RPMI7951 (cell line): ENCODE data around the gene RBKS. TPM values are rescaled to one million over a fixed set of nuclear protein-coding genes. Genes with fewer than 3 reads are reported as not detected.
A peak's percentile ranks its signal among the peaks of the same experiment; 100 is the strongest.
"Not testable (repeated sequence)": the region's sequence is repeated elsewhere in the genome, so short reads cannot be mapped to it uniquely, and the experiment has no call there.

ENCODE experiments used
- DNase-seq: peaks from one replicate; pipeline ENCODE4 v3.0.0-alpha.2; 2012; ENCODE audit warnings: low read depth
- total RNA-seq: library from RNA; depleted of rRNA; stranded (reverse); fragments of >200 nt; shearing (Covaris generic); gene quantifications from 2 replicates; pipeline ENCODE4 v1.2.3, GENCODE V29; 2014

Gene RBKS
- total RNA-seq, 1 experiment from 2014 or later: 1.8 TPM

DNA sequence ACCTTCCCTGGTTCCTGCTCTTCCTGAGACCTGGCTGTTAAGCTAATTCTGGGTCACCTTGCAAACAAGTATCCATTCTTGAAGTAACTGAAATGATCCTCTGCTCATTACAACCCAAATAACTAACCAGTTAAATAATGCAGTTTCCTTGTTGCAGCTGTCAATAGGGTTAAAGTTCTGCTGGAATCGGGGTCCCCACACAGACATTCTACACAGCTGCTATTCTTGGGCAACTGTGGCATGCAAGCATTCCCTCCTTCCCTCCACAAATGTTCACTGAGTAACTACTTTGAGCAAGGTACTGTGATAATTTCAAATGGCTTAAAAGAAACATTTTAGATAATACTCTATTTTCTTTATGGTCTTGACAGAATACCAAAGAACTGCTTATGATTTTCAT, 17.1 kb downstream of the RBKS start:
- no peak for DNase-seq

DNA sequence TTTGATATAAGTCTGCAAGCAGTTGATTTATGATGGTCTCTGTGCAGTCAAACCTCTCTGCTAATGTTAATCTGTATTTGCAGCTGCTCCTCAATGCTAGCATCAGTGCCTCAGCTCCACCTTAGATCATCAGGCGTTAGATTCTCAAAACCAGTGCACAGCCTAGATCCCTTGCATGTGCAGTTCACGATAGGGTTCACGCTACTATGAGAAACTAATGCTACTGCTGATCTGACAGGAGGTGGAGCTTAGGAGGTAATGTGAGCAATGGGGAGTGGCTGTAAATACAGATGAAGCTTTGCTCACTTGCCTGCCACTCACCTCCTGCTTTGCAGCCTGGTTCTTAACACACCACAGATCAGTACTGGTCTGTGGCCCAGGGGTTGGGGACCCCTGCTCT, 18.4 kb downstream of the RBKS start:
- no peak for DNase-seq

DNA sequence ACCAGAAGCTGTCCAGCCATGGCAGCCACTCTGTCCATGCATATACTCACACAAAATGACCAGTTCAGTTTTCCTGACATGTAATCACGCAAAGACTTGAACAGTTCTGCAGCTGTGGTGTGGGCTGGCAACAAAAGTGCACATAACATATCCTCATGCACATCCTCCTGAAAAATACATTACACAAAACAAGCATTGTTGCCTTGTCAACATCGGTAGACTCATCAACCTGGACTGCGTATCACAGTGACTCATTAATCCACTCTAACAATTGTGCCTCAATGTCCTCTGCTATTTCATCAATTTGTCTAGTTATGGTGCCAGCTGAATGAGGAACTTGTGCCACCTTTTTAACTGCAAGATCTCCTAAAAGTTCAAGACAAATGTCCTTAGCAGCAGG, 19.5 kb downstream of the RBKS start:
- peak; percentile 35 for DNase-seq

DNA sequence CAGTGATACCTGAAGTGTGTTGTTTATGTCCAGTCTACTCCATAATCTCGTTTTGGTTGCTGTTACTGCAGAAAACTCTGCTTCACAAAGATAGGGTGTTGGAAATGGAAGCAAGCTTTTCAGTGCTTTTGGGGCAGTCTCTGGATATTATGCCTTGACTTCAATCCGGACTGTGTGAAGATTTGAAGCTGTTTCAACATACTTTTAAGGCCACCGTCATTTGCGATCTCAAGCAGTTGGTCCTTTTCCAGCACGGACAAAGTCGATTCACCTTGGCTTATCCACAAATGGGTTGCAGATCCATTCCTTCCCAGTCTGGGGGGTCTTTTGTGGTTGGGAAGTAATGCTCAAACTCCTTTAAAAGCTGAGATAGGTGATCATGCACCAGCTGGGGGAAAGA, 20.4 kb downstream of the RBKS start:
- DNase-seq: no peak

DNA sequence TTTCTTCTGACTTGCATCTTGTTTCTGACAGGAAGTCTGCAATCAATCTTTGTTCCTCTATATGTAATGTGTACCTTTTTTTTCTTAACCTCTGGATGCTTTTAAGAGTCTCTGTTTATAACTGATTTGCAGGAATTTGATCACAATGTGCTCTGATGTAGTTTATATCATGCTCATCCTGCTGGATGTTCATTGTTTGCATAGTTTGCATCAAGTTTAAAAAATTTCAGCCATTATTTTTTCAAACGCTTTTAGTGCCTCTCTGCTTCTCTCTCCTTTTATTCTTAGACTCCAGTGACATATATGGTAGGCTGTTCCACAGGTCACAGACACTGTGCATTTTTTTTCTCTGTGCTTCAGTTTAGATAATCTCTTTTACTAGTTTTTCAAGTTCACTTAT, 23.9 kb downstream of the RBKS start:
- no peak for DNase-seq

DNA sequence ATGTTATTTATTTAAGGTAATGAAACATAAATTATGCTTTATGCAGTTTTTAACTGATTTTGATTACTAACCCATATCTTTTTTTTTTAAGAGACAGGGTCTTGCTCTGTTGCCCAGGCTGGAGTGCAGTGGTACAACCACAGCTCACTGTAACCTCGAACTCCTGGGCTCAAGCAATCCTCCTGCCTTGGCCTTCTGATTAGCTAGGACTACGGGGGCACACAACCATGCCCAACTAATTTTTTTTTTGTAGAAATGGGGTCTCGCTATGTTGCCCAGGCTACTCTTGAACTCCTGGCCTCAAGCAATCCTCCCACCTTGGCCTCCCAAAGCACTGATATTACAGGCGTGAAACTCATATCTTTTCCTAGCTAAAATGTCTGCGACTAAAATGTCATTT, 26.2 kb downstream of the RBKS start:
- not testable (repeated sequence) for DNase-seq

DNA sequence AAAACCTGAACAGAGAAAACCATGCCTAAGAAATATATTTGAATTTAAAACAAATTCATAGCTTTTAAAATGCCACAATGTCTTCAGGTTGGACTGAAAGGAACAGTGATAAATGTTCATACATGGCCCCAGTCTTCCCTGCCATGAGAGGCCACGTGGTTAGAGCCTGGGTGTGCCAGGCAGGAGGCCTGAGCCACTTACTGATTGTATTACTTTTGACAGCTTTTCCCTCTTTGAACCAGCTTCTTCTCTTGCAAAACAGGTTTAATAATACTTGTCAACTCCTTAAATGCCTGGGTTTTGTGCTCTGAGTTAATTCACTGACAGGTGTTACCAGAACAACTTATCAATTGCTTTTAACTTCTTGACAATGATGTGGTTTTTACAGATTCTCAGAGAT, 27.0 kb downstream of the RBKS start:
- DNase-seq: no peak

DNA sequence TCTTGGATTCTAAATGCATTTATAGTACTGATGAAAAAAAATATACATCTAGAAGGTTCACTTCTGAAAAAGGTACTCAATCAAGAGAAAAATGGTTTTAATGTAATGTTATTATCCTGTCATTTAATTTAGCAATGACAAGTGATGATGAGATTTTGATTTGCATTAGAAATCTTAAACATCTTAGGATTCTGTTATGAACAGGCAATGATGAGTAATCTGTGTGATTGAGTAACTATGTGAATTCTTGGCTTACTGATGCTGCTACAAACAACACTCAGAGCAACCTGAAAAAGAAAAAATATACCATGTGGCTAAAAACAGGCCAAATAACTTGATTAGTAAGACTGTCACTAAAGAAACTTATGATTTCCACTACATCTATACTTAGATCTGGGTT, 30.1 kb downstream of the RBKS start:
- DNase-seq: peak; percentile 50

DNA sequence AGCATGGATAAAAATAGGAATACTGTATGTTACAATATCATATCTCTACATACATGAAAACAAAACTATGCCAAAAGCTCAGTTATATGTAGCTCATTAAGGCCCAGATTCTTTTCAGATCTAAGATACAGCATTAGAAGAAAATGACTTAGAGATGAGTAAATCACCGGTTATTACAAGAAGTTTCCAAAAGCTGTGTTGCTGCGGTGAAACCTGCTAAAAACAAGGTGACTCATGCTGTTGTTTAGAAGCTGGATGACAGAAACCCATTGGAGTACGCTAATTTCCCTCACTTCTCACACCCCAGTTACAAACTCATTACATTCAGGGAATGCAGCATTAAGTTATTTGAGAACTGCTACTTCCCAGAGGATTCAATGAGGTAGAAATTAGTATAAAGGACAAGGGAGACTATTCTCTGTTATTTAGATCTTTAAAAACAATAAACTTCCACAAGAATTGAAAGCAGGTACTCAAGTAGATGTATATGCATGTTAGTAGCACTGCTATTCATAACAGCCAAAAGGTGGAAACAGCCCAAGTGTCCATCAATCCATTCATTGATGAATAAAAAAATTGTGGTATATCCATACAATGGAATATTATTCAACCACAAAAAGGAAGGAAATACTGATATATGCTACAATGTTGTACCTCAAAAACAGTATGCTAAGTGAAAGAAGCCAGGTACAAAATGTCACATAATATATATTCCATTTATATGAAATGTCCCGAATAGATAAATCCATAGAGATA, 32.6 kb downstream of the RBKS start:
- peak; percentile 73 for DNase-seq

DNA sequence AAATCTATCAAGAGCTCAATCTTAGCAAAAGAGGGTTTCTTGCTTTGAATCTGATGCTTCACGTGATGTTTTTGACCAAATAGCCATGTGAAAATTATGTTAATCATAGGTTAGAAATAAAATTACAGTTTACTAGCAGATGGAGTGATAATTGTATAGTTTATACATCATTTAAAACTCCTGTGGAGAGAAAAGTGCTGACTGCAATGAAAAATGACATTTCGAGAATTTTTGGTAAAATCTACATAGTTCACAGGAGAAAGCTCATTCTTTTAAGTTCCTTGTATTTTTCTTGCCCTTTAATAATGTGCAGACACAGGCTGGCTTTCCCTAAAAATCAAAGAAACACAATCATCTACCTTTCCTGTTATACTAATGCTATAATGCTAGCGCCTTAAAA, 33.2 kb downstream of the RBKS start:
- no peak for DNase-seq

DNA sequence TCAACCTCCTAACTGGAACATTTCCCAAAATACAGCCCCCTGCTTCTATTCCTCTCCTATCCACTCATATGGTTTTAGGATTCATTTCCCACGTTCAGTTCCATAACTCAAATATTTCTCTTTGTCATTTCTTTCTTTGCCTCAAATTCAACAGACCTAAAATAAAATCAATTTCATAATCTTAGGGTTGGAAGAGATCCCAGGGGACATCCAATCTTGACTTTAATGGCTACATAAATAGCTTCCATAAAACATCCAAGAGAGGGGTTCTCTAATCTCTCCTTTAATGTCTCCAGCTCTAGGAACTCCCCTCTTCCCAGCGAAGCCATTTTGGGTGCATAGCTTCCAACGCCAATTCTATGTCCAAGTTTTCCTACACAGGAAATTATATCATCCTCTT, 33.8 kb downstream of the RBKS start:
- DNase-seq: no peak

DNA sequence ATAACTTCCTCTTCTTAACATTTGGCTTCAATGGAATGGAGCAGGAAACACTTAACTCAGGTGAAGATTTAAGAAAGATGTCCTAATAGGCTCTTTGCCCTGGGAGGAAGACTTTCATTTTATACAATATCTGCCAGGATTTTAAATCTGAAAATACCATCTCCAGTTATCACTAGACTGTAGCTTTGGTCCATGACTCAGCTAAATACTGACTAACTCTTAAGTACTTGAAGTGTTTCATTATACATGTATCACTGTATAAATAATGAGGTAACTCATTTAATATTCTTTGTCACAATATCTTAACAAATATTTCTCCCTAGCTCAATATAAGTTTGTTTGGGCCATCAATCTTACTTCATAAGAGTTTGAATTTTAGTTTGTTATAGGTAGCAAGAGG, 34.7 kb downstream of the RBKS start:
- DNase-seq: peak; percentile 37

DNA sequence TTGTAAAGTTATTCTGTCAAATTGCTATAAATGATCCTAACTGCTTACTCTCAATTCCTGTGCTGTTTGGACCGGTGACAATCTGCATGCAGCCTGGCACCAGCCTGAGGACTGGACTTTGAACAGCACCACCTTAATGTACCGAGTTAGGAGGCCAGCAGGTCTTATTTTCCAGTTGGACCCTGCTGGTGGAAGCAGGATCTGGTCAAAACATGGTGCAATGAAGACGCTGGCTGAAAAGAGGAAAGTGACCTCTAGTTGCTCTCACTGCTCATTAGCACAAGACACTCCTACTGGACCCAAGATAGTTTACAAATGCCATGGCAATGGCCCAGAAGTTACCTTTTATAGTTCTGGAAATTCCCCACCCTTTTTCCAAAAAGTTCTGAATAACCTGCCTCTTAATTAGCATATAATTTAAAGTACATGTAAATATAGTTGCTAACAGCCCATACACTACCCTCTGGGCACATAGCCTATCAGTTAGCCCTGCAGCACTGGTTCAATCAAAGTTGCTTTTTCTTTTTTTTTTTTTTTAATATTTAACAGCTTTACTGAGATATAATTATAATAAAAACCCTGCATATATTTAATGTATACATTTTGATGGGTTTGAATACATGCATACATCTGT, 35.8 kb downstream of the RBKS start:
- DNase-seq: no peak

DNA sequence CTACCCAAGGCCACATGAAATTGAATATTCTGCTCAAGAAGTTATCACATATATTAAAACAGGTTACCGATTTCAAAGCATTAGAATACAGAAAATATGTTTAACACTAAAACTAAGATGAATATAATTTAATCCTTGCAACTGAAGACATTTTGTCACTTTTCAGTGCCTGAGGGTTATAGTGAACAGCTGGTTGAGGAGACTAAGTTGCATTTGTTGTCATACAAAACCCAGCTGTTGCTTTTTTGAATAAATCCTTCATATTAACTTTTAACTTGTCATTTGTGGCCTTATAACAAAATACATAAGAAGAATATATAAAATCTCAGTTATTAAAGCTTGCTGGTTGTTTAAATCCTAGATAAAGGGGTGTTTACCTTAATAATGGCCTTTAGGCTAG, 37.5 kb downstream of the RBKS start:
- no peak for DNase-seq

DNA sequence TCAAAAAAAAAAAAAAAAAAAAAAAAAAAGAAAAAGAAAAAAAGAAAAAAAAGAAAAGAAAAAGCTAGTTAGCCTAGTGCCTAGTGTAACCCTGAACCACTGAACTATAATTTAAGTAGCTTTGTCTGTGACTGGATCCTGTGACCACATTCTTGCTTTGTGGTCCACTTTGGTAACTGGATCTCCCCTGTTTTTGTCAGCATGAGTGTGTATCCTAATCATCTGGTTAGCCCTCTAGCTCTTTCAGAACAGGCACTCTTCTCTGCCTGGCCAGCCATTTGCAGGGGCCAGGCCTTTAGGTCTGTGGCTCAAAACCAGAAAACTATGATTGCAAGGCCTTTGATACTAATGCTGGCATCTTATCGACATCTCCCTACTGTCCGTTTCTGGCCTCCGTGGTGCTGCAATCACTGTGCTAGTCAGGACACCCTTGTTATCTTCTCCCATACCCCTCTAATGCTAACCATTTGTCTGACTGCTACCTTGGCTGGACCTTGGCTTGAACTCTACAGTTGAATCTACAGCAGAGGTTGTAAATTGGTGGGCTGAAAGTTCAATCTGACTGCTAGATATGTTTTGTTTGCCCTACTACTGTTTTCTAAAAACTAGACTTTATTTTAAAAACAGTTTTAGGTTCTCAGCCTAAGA, 40.5 kb downstream of the RBKS start:
- DNase-seq: peak; percentile 68

DNA sequence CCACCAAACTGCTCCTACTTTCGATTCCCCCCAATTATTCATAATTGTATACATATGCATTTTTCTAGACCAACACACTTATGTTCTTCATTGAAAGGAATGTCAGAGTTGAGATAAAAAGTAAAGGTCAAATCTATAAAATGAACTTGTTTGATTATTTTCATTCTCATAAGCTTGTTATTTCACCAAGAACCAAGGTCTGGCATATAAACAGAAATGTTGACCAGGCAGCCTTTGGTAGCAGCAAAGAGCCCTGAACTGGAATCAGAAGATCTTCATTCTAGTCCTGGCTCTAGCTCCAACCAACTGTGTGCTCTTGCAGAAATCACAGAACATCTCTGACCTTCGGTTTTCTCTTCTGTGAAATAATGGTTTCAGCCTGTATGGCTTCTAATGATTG, 42.9 kb downstream of the RBKS start:
- no peak for DNase-seq

DNA sequence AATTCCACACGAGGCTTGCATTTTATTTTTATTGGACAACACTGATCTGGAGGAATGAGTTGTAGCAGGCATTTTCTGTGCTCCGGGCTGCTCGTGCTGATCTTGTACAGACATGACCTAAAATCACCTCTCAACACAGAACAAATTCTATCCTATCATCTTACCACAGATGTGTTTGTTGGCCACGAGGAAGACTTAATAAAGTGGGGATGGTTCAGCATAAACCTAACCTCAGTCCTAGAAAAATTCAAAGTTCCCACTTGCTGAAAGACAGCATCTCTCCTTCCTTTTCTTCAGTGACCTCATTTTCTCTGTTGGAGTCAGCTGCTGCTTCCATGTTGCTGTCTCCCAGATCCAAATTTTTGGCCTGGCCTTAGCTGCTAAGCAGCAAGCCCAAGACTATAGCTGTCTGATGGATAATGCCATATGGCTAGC, 45.3 kb downstream of the RBKS start:
- no peak for DNase-seq

DNA sequence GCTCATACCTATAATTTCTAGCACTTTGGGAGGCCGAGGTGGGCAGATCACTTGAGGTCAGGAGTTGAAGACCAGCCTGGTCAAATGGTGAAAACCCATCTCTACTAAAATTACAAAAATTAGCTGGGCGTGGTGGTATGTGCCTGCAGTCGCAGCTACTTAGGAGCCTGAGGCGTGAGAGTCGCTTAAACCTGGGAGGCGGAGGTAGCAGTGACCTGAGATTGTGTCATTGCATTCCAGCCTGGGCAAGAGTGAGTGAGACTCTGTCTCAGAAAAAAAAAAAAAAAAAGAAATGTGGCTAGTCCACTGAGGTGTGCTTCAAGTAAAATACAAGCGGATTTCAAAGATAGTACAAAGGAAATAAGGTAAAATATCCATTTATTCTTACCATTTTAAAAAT, 46.2 kb downstream of the RBKS start:
- no peak for DNase-seq

DNA sequence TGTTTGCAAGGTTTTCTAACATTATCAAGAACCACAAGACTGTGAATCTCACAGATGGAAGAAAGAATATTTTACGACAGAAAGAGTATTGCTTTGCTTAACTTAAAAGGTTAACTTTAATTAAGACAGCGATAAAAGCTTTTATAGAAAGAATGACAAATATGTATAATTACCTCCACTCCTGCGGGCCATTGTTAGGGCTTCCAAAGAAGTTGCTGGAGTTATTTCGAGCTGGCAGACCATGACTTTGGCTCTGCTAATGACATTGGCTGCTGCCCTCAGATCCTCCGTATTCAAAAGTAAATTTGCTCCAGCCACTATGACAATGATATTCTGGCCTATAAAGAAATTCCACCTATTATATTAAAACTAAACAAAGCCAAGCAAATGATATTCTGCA, 47.3 kb downstream of the RBKS start:
- DNase-seq: no peak

DNA sequence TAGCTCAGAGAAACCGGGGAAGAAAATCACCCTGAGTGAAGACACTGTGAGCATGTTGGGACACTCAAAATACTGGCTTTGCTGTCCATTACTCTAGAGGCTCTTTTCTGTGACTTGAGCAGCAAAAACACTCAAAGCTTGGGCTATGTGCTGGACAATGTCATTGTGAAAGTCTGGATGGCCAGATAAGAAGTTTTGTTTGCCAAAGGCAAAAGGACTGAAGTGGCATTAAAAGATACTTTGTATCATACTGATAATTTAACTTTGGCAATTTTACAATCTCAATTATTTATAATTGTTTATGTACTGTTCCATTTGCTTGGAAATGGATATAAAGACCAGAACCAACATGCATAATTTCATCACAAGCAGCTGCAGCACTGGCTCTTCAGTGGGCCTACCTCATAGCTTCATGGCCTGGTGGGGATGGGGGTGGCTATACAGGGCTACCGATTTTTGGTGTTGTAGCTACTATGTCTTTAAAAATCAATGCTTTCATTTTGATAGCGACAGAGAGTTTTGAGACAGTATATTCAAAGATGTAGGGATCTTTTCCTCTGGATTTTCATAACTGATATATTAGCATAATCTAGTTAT, 51.1 kb downstream of the RBKS start:
- no peak for DNase-seq

DNA sequence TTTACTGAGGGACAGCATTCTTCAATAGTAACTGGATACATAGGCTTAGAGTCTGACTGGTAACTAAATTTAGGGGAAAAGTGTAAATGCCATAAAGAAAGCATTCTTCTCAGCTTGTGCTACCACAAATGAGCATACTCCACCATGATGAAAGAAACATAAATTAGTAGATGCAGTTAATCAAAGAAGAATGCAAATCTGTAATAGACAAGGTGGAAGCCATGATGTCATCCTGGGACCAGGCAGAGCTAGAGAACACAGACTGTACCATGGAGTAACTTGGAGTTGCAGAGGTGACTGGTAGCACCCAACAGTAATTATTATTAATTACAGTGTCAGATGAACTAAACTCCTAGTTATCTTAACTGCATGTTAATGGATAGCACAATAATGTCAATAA, 51.7 kb downstream of the RBKS start:
- DNase-seq: no peak

DNA sequence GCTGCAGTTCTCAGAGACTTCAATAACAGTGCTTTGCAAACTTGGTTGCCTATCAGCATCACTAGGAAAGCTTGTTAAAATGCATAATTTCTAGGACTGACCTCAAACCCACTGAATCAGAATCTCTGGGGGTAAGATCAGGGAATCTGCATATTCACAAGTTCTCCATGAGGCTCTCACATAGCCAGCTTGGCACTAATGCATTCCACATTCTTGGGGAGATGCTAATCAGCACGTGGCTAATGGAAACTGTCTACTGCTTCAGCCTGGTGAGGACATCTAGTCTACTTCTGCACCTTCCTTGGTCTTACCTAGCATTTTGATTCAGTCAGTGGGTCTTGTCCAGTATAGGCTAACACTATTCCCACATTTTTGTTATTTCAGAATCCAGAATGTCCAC, 56.3 kb downstream of the RBKS start:
- peak; percentile 40 for DNase-seq

DNA sequence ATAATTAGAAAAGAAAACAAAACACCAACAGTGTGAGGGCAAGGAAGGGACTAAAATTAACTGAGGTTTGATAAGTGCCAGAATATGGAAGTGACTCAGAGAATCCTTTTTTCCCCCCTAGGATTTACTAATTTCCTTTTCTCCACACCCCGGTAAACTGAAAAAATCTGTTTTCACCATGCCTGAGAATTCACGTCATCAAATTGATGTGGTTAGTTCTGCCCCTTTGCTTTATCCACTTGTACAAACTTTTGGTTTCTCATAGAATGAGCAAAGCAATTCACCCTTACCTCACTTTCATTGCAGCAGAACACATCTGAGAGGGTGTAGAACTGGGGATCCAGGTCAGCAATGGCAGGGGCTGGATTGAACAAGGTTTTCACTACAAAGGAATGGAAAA, 57.8 kb downstream of the RBKS start:
- DNase-seq: peak; percentile 84
